T-cell (primary cell): Measurements from ENCODE around the gene SELL. TPM values are rescaled to one million over a fixed set of nuclear protein-coding genes. Genes with fewer than 3 reads are reported as not detected.
"Not testable (repeated sequence)": the region's sequence is repeated elsewhere in the genome, so short reads cannot be mapped to it uniquely, and the experiment has no call there.

Experiments used
- ATAC-seq, 4 experiments: fragments of 200-7000 bp in 3 of 4; fragments of 150-1000 bp in 1 of 4; cut with Tn5 transposase; replicated peaks in 1 of 4; 1 replicate in 3 of 4; 2 replicates in 1 of 4; pipeline ENCODE4 v1.10.0; 2021; ENCODE audit warnings: moderate library complexity in 3 of 4, mild to moderate bottlenecking in 2 of 4, moderate number of reproducible peaks in 1 of 4
- CTCF ChIA-PET, 2 donors: fragments of 300-600 bp; sonication (Branson Sonifier 250); formaldehyde crosslinking; loops; one replicate each; lab custom pipeline; 2022; ENCODE audit warnings: antibody characterized with exemption in 2 of 2; lab: Charles Lee
- POLR2A ChIA-PET, 2 donors: fragments of 300-600 bp; sonication (Branson Sonifier 250); formaldehyde crosslinking; loops; one replicate each; lab custom pipeline; 2022; ENCODE audit warnings: antibody characterized with exemption in 2 of 2; lab: Charles Lee
- DNase-seq, 35 experiments: peaks; one replicate each; pipeline versions ENCODE4 v3.0.0 to v3.0.0-alpha.2; 2013 to 2023
- H3K27ac ChIP-seq: one replicate; pipeline ENCODE4 v1.5.1; 2013; ENCODE audit warnings: low read length
- H3K27me3 ChIP-seq, 2 experiments: replicated peaks in 1 of 2; 1 replicate in 1 of 2; 2 replicates in 1 of 2; pipeline versions ENCODE4 v1.6.1 to v1.7.0; 2013; ENCODE audit warnings: low read length in 1 of 2, mixed read lengths in 1 of 2; ENCODE audit not compliant: control insufficient read depth in 2 of 2, insufficient read depth in 2 of 2; ENCODE audit errors: extremely low read depth in 1 of 2
- H3K36me3 ChIP-seq, 2 donors: 1 replicate in 1 of 2; 2 replicates in 1 of 2; pipeline versions ENCODE4 v1.6.1 to v1.7.0; 2013; ENCODE audit warnings: low read length in 1 of 2; ENCODE audit not compliant: control insufficient read depth in 2 of 2, insufficient read depth in 1 of 2; ENCODE audit errors: extremely low read depth in 1 of 2
- H3K4me1 ChIP-seq, 2 experiments: 1 replicate in 1 of 2; 2 replicates in 1 of 2; pipeline versions ENCODE4 v1.6.1 to v1.7.0; 2013; ENCODE audit warnings: low read length in 2 of 2, mixed read lengths in 1 of 2; ENCODE audit not compliant: insufficient read depth in 2 of 2, control insufficient read depth in 1 of 2; ENCODE audit errors: extremely low read depth in 1 of 2
- H3K4me3 ChIP-seq, 2 donors: 1 replicate in 1 of 2; 2 replicates in 1 of 2; pipeline versions ENCODE4 v1.5.1 to v1.7.0; 2013; ENCODE audit warnings: mild to moderate bottlenecking in 2 of 2, low read length in 1 of 2, moderate library complexity in 1 of 2; ENCODE audit not compliant: control insufficient read depth in 1 of 2; ENCODE audit errors: extremely low read depth in 1 of 2
- H3K9me3 ChIP-seq: 2 replicates; pipeline ENCODE4 v1.7.0; 2013
- H3K27ac Mint-ChIP-seq, 2 donors: one replicate each; pipeline ENCODE4 v1.8.0; 2020 to 2021; ENCODE audit warnings: mild to moderate bottlenecking in 2 of 2, mixed read lengths in 2 of 2
- H3K27me3 Mint-ChIP-seq, 2 donors: one replicate each; pipeline ENCODE4 v1.8.0; 2021 to 2022; ENCODE audit warnings: mixed read lengths in 2 of 2
- H3K36me3 Mint-ChIP-seq: one replicate; pipeline ENCODE4 v1.8.0; 2021; ENCODE audit warnings: mixed read lengths
- H3K4me1 Mint-ChIP-seq, 3 donors: one replicate each; pipeline ENCODE4 v1.8.0; 2020 to 2022; ENCODE audit warnings: mixed read lengths in 3 of 3, mild to moderate bottlenecking in 1 of 3
- H3K4me3 Mint-ChIP-seq, 3 donors: one replicate each; pipeline ENCODE4 v1.8.0; 2020 to 2022; ENCODE audit warnings: mild to moderate bottlenecking in 3 of 3, mixed read lengths in 3 of 3, moderate library complexity in 3 of 3
- H3K9me3 Mint-ChIP-seq, 3 donors: one replicate each; pipeline ENCODE4 v1.8.0; 2020 to 2022; ENCODE audit warnings: mixed read lengths in 3 of 3
- WGBS: methylation state at CpG from one replicate; pipeline ENCODE4 v1.1.5; 2013; ENCODE audit warnings: missing lambda C conversion rate; ENCODE audit not compliant: insufficient coverage; 5-methylcytosine and 5-hydroxymethylcytosine counted together
- total RNA-seq, 35 experiments: library from RNA in 6 of 35; stranded (reverse) in 6 of 35; fragments of 120-200 nt in 1 of 35; gene quantifications; one replicate each; pipeline versions ENCODE4 v1.2.1 to v1.2.4 and lab custom pipeline; 2013 to 2026

Gene SELL
- total RNA-seq, 5 donors from 2014 or later (not counting 1 experiment from before 2014, with no cell fraction given) = 305 to 461 (median 336) TPM

GRCh38 chr1:169726851-169727250 is 15.4 kb upstream of the SELL start:
- Mint-ChIP-seq H3K4me3 (no peak overlapping the region), H3K27me3 (peaks cover 6 to 12% of the 10 kb centered on the region in 2 donors), H3K4me1 (no peaks in the 10 kb centered on the region), H3K27ac (no peak overlapping the region), H3K9me3 (no peaks in the 10 kb centered on the region), H3K36me3 (no peaks in the 10 kb centered on the region)
- CTCF ChIA-PET = interaction anchor here in 1 of 2 donors (0.6 kb wide), 1 partner anchor 1308 kb away, joined by 3 read pairs; no protein-coding TSS in a partner anchor
- DNase-seq = no peak
- POLR2A ChIA-PET = no interaction called here
- H3K36me3 ChIP-seq = no peaks in the 10 kb centered on the region
- H3K9me3 ChIP-seq = no peaks in the 10 kb centered on the region
- WGBS = 100% methylated on average over 1 of the region's 3 CpGs
- peaks cover 0 to 7% of the 10 kb centered on the region in 2 experiments for H3K27me3 ChIP-seq
- H3K4me3 ChIP-seq = no peak overlapping the region
- no peaks in the 10 kb centered on the region for H3K4me1 ChIP-seq
- ATAC-seq = no peak
- H3K27ac ChIP-seq = no peak overlapping the region

GRCh38 chr1:169725930-169726329 is 14.5 kb upstream of the SELL start:
- no peak overlapping the region for H3K27ac Mint-ChIP-seq
- DNase-seq (no peak), ATAC-seq (no peak)
- no peaks in the 10 kb centered on the region for H3K9me3 Mint-ChIP-seq
- H3K4me3 ChIP-seq = no peak overlapping the region
- peaks cover 0 to 7% of the 10 kb centered on the region in 2 experiments for H3K27me3 ChIP-seq
- H3K4me1 Mint-ChIP-seq = no peaks in the 10 kb centered on the region
- POLR2A ChIA-PET = no interaction called here
- H3K9me3 ChIP-seq = no peaks in the 10 kb centered on the region
- H3K27me3 Mint-ChIP-seq = peaks cover 6 to 8% of the 10 kb centered on the region in 2 donors
- H3K36me3 ChIP-seq = no peaks in the 10 kb centered on the region
- WGBS = 75% methylated on average over 1 of the region's 3 CpGs
- no peaks in the 10 kb centered on the region for H3K36me3 Mint-ChIP-seq
- H3K27ac ChIP-seq = no peak overlapping the region
- H3K4me1 ChIP-seq = no peaks in the 10 kb centered on the region
- CTCF ChIA-PET = no interaction called here
- no peak overlapping the region for H3K4me3 Mint-ChIP-seq

GRCh38 chr1:169724168-169724567 is 12.7 kb upstream of the SELL start:
- POLR2A ChIA-PET = no interaction called here
- Histone ChIP-seq H3K4me1 (no peaks in the 10 kb centered on the region), H3K27ac (no peak overlapping the region), H3K36me3 (no peaks in the 10 kb centered on the region), H3K27me3 (peaks cover 0 to 6% of the 10 kb centered on the region in 2 experiments), H3K4me3 (no peak overlapping the region), H3K9me3 (no peaks in the 10 kb centered on the region)
- Mint-ChIP-seq H3K27ac (no peak overlapping the region), H3K9me3 (no peaks in the 10 kb centered on the region), H3K4me3 (no peak overlapping the region), H3K4me1 (no peaks in the 10 kb centered on the region), H3K36me3 (no peaks in the 10 kb centered on the region), H3K27me3 (peaks cover 5 to 6% of the 10 kb centered on the region in 2 donors)
- CTCF ChIA-PET = no interaction called here
- DNase-seq (no peak), ATAC-seq (no peak)
- WGBS = no CpG with 5 or more reads among the region's 4 CpGs

GRCh38 chr1:169723763-169724162 is 12.3 kb upstream of the SELL start:
- WGBS = no CpG with 5 or more reads among the region's 2 CpGs
- ChIA-PET POLR2A (no interaction called here), CTCF (no interaction called here)
- Mint-ChIP-seq H3K36me3 (no peaks in the 10 kb centered on the region), H3K4me1 (no peaks in the 10 kb centered on the region), H3K27ac (no peak overlapping the region), H3K27me3 (peaks cover 2 to 6% of the 10 kb centered on the region in 2 donors), H3K4me3 (no peak overlapping the region), H3K9me3 (no peaks in the 10 kb centered on the region)
- H3K27me3 ChIP-seq = peaks cover 0 to 5% of the 10 kb centered on the region in 2 experiments
- no peak overlapping the region for H3K4me3 ChIP-seq
- H3K9me3 ChIP-seq = no peaks in the 10 kb centered on the region
- H3K27ac ChIP-seq = no peak overlapping the region
- ATAC-seq (no peak), DNase-seq (no peak)
- no peaks in the 10 kb centered on the region for H3K4me1 ChIP-seq
- no peaks in the 10 kb centered on the region for H3K36me3 ChIP-seq

- DNase-seq (no peak), ATAC-seq (no peak)
- CTCF ChIA-PET = interaction anchor here in 1 of 2 donors (0.7 kb wide), 1 partner anchor 1784 kb away, joined by 3 read pairs; no protein-coding TSS in a partner anchor
- Mint-ChIP-seq H3K27me3 (peaks cover 0 to 1% of the 10 kb centered on the region in 2 donors), H3K36me3 (no peaks in the 10 kb centered on the region), H3K4me1 (no peaks in the 10 kb centered on the region), H3K27ac (no peak overlapping the region), H3K4me3 (no peak overlapping the region), H3K9me3 (no peaks in the 10 kb centered on the region)
- no peaks in the 10 kb centered on the region for H3K36me3 ChIP-seq
- H3K4me3 ChIP-seq = no peak overlapping the region
- no peaks in the 10 kb centered on the region for H3K9me3 ChIP-seq
- no peaks in the 10 kb centered on the region for H3K4me1 ChIP-seq
- POLR2A ChIA-PET = no interaction called here
- H3K27ac ChIP-seq = no peak overlapping the region
- peaks cover 0 to 2% of the 10 kb centered on the region in 2 experiments for H3K27me3 ChIP-seq
Observed at GRCh38 chr1:169722779-169723178, 11.4 kb upstream of the SELL start.

GRCh38 chr1:169715100-169715499 is 3.7 kb upstream of the SELL start:
- H3K4me1 ChIP-seq, H3K4me3 ChIP-seq, H3K4me3 Mint-ChIP-seq, H3K27me3 Mint-ChIP-seq, H3K36me3 ChIP-seq, H3K36me3 Mint-ChIP-seq, DNase-seq, H3K27me3 ChIP-seq, ATAC-seq, H3K27ac ChIP-seq, H3K9me3 ChIP-seq, H3K27ac Mint-ChIP-seq: not testable (repeated sequence)
- H3K9me3 Mint-ChIP-seq = peaks cover 0 to 11% (median 3%) of the 10 kb centered on the region in 3 donors
- WGBS = no CpG with 5 or more reads among the region's 2 CpGs
- CTCF ChIA-PET = interaction anchor here (0.6 to 3.9 kb wide), 4 partner anchors 33 to 165 kb away, joined by 3 to 69 read pairs (median 19); no protein-coding TSS in a partner anchor
- POLR2A ChIA-PET = interaction anchor here in 1 of 2 donors (0.7 kb wide), 1 partner anchor 162 kb away, joined by 4 read pairs; no protein-coding TSS in a partner anchor
- H3K4me1 Mint-ChIP-seq = peaks cover 7 to 11% (median 10%) of the 10 kb centered on the region in 3 donors
